ENCODE data around the gene MBD5.
"Not testable (repeated sequence)": the region's sequence is repeated elsewhere in the genome, so short reads cannot be mapped to it uniquely, and the experiment has no call there.

The MBD5 gene

GRCh38 chr2:148021059-148021861 is at the start of gene MBD5:
Gene MBD5, plus strand, starts transcription at chr2:148021091.
- DNase-seq (ENCODE audit: low read depth, low spot score): peak; percentile 71

- DNase-seq (ENCODE audit: low read depth, low spot score): no peak
These were observed 44.8 kb upstream of the MBD5 start for GRCh38 chr2:147976102-147976501.

GRCh38 chr2:147977679-147978078 is 43.2 kb upstream of the MBD5 start:
- no peak for DNase-seq (ENCODE audit: low read depth, low spot score)

GRCh38 chr2:147980940-147981528 is 39.9 kb upstream of the MBD5 start:
- DNase-seq (ENCODE audit: low read depth, low spot score): no peak

GRCh38 chr2:147989102-147989501 is 31.8 kb upstream of the MBD5 start:
- DNase-seq (ENCODE audit: low read depth, low spot score): no peak

GRCh38 chr2:147989809-147990403 is 31.0 kb upstream of the MBD5 start:
- DNase-seq (ENCODE audit: low read depth, low spot score): peak; percentile 67

- DNase-seq (ENCODE audit: low read depth, low spot score): not testable (repeated sequence)
These were observed 25.9 kb upstream of the MBD5 start for GRCh38 chr2:147994965-147995364.

- no peak for DNase-seq (ENCODE audit: low read depth, low spot score)
These were observed 24.1 kb upstream of the MBD5 start for GRCh38 chr2:147996828-147997227.

GRCh38 chr2:147998203-147998602 is 22.7 kb upstream of the MBD5 start:
- no peak for DNase-seq (ENCODE audit: low read depth, low spot score)

- DNase-seq (ENCODE audit: low read depth, low spot score): no peak
These were observed 21.8 kb upstream of the MBD5 start for GRCh38 chr2:147999126-147999525.

GRCh38 chr2:148000095-148000494 is 20.8 kb upstream of the MBD5 start:
- no peak for DNase-seq (ENCODE audit: low read depth, low spot score)

- not testable (repeated sequence) for DNase-seq (ENCODE audit: low read depth, low spot score)
These were observed 18.5 kb upstream of the MBD5 start for GRCh38 chr2:148002420-148002819.

- DNase-seq (ENCODE audit: low read depth, low spot score): no peak
These were observed 14.5 kb upstream of the MBD5 start for GRCh38 chr2:148006249-148007007.

GRCh38 chr2:148007219-148007900 is 13.5 kb upstream of the MBD5 start:
- DNase-seq (ENCODE audit: low read depth, low spot score): no peak

- DNase-seq (ENCODE audit: low read depth, low spot score): not testable (repeated sequence)
These were observed 12.5 kb upstream of the MBD5 start for GRCh38 chr2:148008411-148008810.

- no peak for DNase-seq (ENCODE audit: low read depth, low spot score)
These were observed 7.0 kb upstream of the MBD5 start for GRCh38 chr2:148013876-148014275.

GRCh38 chr2:148014616-148015015 is 6.3 kb upstream of the MBD5 start:
- no peak for DNase-seq (ENCODE audit: low read depth, low spot score)

- peak; percentile 100 for DNase-seq (ENCODE audit: low read depth, low spot score)
These were observed 506 bp upstream of the MBD5 start, which contains the start of gene ORC4 for GRCh38 chr2:148020111-148021058. Gene ORC4, minus strand, starts transcription at chr2:148020737. Its CDS starts 44,779 bp downstream, at chr2:147975958.

GRCh38 chr2:148021886-148022285 is 995 bp downstream of the MBD5 start:
- DNase-seq (ENCODE audit: low read depth, low spot score): peak; percentile 21

GRCh38 chr2:148022351-148022750 is 1.5 kb downstream of the MBD5 start:
- DNase-seq (ENCODE audit: low read depth, low spot score): peak; percentile 11
